ENCODE data around the gene KRTAP20-2.

- TF ChIP-seq CTCF (IDR thresholded peaks at IDR 0.05; ENCODE audit: poor library complexity, severe bottlenecking) = no peak
- no peak for TF ChIP-seq EZH2 (IDR thresholded peaks at IDR 0.05; ENCODE audit: borderline replicate concordance, insufficient read depth, low read length, poor library complexity, severe bottlenecking)
- no peak for TF ChIP-seq REST (IDR thresholded peaks at IDR 0.05; ENCODE audit: borderline replicate concordance)
- TF ChIP-seq TAF1 (IDR thresholded peaks at IDR 0.05; ENCODE audit: low read depth) = no peak
- no peak for TF ChIP-seq POLR2AphosphoS5 (IDR thresholded peaks at IDR 0.05)
- TF ChIP-seq SMC3 (conservative IDR thresholded peaks at IDR 0.05; ENCODE audit: poor library complexity) = no peak
- no peak for TF ChIP-seq EP300 (conservative IDR thresholded peaks at IDR 0.05; ENCODE audit: poor library complexity, severe bottlenecking)
- no peak for TF ChIP-seq RAD21 (conservative IDR thresholded peaks at IDR 0.05)
Measured at GRCh38 chr21:30616125-30616524, 18.9 kb upstream of the KRTAP20-2 start, which contains the start of gene KRTAP20-1.
